ENCODE results near the gene FLCN. TPM values are rescaled to one million over a fixed set of nuclear protein-coding genes. Genes with fewer than 3 reads are reported as not detected.
A peak's percentile ranks its signal among the peaks of the same experiment; 100 is the strongest.

Gene FLCN
- total and polyA plus RNA-seq, 5 donors from 2014 or later = 6.6 to 60.5 (median 8.0) TPM

- Mint-ChIP-seq H3K27ac (peak overlapping the region; percentile 93 to 99 (median 99)), H3K9me3 (no peaks in the 10 kb centered on the region), H3K4me3 (peak overlapping the region; percentile 96 to 98 (median 98)), H3K27me3 (peaks cover 6% of the 10 kb centered on the region), H3K36me3 (peaks cover 10% of the 10 kb centered on the region), H3K4me1 (peaks cover 15 to 58% (median 30%) of the 10 kb centered on the region in 4 donors)
- Histone ChIP-seq H3K9me3 (ENCODE audit: control insufficient read depth in 2 of 2, low read length in 2 of 2) (no peaks in the 10 kb centered on the region), H3K36me3 (ENCODE audit: control insufficient read depth, insufficient read depth, low read length) (peaks cover 6% of the 10 kb centered on the region), H3K27ac (ENCODE audit: insufficient read depth, low read length, poor library complexity, severe bottlenecking) (peak overlapping the region; percentile 91), H3K4me1 (ENCODE audit: control insufficient read depth, insufficient read depth, low read length, poor library complexity, severe bottlenecking) (peaks cover 19% of the 10 kb centered on the region), H3K27me3 (ENCODE audit: control insufficient read depth, insufficient read depth, low read length) (no peaks in the 10 kb centered on the region), H3K4me3 (ENCODE audit: low read depth, low read length) (peak overlapping the region; percentile 89)
- peak in 1 of 2 donors; percentile 1 for ATAC-seq (ENCODE audit: low read depth in 2 of 2)
- peak in 1 of 3 donors; percentile 23 for DNase-seq
These were observed 508 bp downstream of the FLCN start for GRCh38 chr17:17236295-17237025.

DNA sequence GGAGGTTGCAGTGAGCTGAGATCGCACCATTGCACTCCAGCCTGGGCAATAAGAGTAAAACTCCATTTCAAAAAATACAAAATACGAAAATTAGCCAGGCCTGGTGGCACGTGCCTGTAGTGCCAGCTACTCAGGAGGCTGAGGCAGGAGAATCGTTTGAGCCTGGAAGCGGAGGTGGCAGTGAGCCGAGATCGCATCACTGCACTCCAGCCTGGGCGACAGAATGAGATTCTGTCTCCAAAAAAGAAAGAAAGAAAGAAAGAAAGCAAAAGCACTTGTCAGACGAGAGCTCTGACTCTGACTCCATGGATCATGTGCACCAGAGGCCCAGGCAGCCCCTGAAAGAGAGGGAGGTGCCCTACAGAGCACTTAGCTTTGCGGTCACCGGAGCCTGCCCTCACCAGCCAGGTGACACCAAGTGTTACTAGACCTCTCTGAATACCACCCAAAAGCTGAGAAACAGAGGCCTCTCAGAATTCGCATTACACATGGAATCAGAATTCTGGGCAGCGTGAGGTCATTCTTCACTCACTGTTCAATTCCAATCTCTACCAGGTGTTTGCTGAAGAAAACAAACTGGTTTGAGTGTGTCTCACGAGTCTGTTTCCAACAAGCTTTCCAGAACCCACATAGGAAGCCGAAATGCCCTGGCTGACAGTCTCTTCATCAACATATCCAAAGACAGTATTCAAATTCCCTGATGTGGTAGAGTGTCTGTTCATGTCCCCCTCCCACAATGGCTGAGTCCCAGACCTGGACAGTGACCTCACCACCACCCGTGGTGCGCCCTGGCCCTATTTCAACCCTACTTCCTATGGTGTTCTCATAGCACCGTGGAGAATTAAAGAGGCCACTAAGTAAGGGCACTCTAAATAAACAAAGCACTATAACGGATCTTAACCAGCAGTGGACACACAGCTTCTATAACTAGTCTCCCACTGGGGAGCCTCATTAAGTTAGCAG, 1.5 kb downstream of the FLCN start:
- H3K27ac Mint-ChIP-seq = peak overlapping the region; percentile 93 to 99 (median 99)
- Histone ChIP-seq H3K36me3 (ENCODE audit: control insufficient read depth, insufficient read depth, low read length) (peaks cover 12% of the 10 kb centered on the region), H3K27me3 (ENCODE audit: control insufficient read depth, insufficient read depth, low read length) (no peaks in the 10 kb centered on the region), H3K27ac (ENCODE audit: insufficient read depth, low read length, poor library complexity, severe bottlenecking) (peak overlapping the region; percentile 91), H3K4me1 (ENCODE audit: control insufficient read depth, insufficient read depth, low read length, poor library complexity, severe bottlenecking) (peaks cover 19% of the 10 kb centered on the region), H3K4me3 (ENCODE audit: low read depth, low read length) (peak overlapping the region; percentile 89), H3K9me3 (ENCODE audit: control insufficient read depth in 2 of 2, low read length in 2 of 2) (no peaks in the 10 kb centered on the region)
- no peaks in the 10 kb centered on the region for H3K9me3 Mint-ChIP-seq
- H3K4me3 Mint-ChIP-seq = peak overlapping the region; percentile 96 to 98 (median 98)
- H3K36me3 Mint-ChIP-seq = peaks cover 10% of the 10 kb centered on the region
- DNase-seq = no peak
- peaks cover 6% of the 10 kb centered on the region for H3K27me3 Mint-ChIP-seq
- peaks cover 15 to 58% (median 30%) of the 10 kb centered on the region in 4 donors for H3K4me1 Mint-ChIP-seq
- no peak for ATAC-seq (ENCODE audit: low read depth in 2 of 2)

GRCh38 chr17:17232303-17232621, 4.7 kb downstream of the FLCN start:
- Histone ChIP-seq H3K36me3 (ENCODE audit: control insufficient read depth, insufficient read depth, low read length) (peaks cover 41% of the 10 kb centered on the region), H3K4me1 (ENCODE audit: control insufficient read depth, insufficient read depth, low read length, poor library complexity, severe bottlenecking) (peaks cover 19% of the 10 kb centered on the region), H3K4me3 (ENCODE audit: low read depth, low read length) (no peak overlapping the region), H3K27me3 (ENCODE audit: control insufficient read depth, insufficient read depth, low read length) (no peaks in the 10 kb centered on the region), H3K9me3 (ENCODE audit: control insufficient read depth in 2 of 2, low read length in 2 of 2) (no peaks in the 10 kb centered on the region), H3K27ac (ENCODE audit: insufficient read depth, low read length, poor library complexity, severe bottlenecking) (no peak overlapping the region)
- peak overlapping the region in 2 of 4 donors; percentile 67 to 68 for H3K4me3 Mint-ChIP-seq
- peaks cover 25% of the 10 kb centered on the region for H3K36me3 Mint-ChIP-seq
- ATAC-seq (ENCODE audit: low read depth in 2 of 2) (no peak), DNase-seq (no peak)
- peaks cover 1% of the 10 kb centered on the region for H3K27me3 Mint-ChIP-seq
- peak overlapping the region in 2 of 3 donors; percentile 5 to 58 for H3K27ac Mint-ChIP-seq
- H3K4me1 Mint-ChIP-seq = peaks cover 10 to 41% (median 21%) of the 10 kb centered on the region in 4 donors
- H3K9me3 Mint-ChIP-seq = no peaks in the 10 kb centered on the region

DNA sequence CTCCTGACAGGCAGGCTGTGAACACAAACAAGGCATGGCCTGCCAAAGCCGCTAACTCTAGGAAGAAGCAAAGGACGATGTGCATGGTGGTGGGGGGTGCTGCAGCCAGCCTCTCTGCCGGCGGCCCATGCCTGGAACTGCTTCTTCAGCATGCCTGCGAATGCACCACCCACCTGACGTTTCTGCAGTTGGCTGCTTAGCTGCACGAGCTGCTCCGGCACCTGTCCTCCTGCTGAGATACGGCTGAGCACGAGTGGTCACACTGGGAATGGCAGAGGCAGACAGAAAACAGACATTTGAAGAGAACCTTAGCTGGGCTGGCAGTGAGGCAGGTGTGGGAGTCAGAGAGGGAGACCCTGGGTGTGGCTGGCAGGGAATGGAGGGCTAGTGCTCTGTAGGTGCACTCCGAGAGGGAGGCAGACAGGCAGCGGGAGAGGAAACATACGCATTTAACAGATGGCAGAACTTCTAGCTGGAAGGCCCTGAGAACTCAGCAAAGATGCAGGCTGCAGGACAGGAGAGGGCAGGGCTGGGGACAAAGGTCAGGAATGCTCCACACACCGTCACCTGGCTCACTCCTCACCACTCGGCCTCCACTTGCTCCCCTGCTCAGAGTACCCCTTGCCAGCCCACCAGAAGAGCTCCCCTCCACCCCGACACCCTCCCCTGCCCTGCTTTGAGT, 5.2 kb downstream of the FLCN start:
- Histone ChIP-seq H3K36me3 (ENCODE audit: control insufficient read depth, insufficient read depth, low read length) (peaks cover 46% of the 10 kb centered on the region), H3K27ac (ENCODE audit: insufficient read depth, low read length, poor library complexity, severe bottlenecking) (no peak overlapping the region), H3K4me1 (ENCODE audit: control insufficient read depth, insufficient read depth, low read length, poor library complexity, severe bottlenecking) (peaks cover 16% of the 10 kb centered on the region), H3K9me3 (ENCODE audit: control insufficient read depth in 2 of 2, low read length in 2 of 2) (no peaks in the 10 kb centered on the region), H3K27me3 (ENCODE audit: control insufficient read depth, insufficient read depth, low read length) (no peaks in the 10 kb centered on the region), H3K4me3 (ENCODE audit: low read depth, low read length) (no peak overlapping the region)
- Mint-ChIP-seq H3K4me1 (peaks cover 9 to 39% (median 19%) of the 10 kb centered on the region in 4 donors), H3K9me3 (no peaks in the 10 kb centered on the region), H3K36me3 (peaks cover 25% of the 10 kb centered on the region), H3K27me3 (no peaks in the 10 kb centered on the region), H3K27ac (no peak overlapping the region), H3K4me3 (peak overlapping the region in 1 of 4 donors; percentile 67)
- DNase-seq (no peak), ATAC-seq (ENCODE audit: low read depth in 2 of 2) (no peak)

DNA sequence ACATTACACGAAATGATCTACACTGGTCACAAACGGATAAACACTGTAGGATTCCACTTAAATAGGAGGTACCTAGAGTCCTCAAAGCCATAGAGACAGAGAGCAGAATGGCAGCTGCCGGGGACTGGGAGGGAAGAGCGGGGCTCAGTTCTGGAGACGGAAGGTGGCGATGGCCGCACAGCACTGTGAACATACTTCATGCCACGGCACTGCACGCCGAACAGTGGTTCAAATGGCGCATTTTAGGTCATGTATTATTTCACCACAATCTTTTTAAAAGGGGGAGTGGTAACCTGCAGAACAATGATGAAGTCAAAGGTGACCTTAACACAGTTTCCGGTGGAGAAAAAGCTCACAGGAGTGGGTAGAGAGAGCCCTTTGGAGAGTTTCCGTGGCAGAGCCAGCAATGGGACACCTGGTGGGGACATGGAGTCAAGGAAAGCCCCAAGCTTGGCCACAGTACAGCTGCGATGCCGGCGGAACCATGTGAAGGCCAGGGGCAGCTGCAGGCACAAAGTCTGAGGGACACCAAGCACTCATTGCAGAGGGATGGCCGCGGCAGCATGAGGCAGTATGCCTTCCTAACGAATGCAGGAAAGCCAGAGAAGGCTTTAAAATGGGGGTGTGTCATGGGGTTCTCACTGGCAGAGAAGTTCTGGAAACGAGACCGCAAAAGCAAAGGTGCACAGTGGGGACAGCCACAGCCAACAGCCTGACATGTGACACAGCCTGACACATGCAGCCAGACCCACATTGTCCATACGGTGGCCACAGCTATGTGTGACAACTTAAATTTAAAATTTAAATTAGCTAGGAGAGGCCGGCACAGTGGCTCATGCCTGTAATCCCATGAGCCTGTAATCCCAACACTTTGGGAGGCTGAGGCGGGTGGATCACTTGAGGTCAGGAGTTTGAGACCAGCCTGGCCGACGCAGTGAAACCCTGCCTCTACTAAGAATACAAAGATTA, 7.3 kb downstream of the FLCN start:
- ATAC-seq (ENCODE audit: low read depth in 2 of 2) (no peak), DNase-seq (no peak)
- Mint-ChIP-seq H3K9me3 (no peaks in the 10 kb centered on the region), H3K4me3 (no peak overlapping the region), H3K27ac (peak overlapping the region in 1 of 3 donors; percentile 70), H3K36me3 (peaks cover 31% of the 10 kb centered on the region), H3K27me3 (no peaks in the 10 kb centered on the region), H3K4me1 (peaks cover 0 to 21% (median 3%) of the 10 kb centered on the region in 4 donors)
- Histone ChIP-seq H3K27me3 (ENCODE audit: control insufficient read depth, insufficient read depth, low read length) (no peaks in the 10 kb centered on the region), H3K9me3 (ENCODE audit: control insufficient read depth in 2 of 2, low read length in 2 of 2) (no peaks in the 10 kb centered on the region), H3K27ac (ENCODE audit: insufficient read depth, low read length, poor library complexity, severe bottlenecking) (no peak overlapping the region), H3K36me3 (ENCODE audit: control insufficient read depth, insufficient read depth, low read length) (peaks cover 66% of the 10 kb centered on the region), H3K4me3 (ENCODE audit: low read depth, low read length) (no peak overlapping the region), H3K4me1 (ENCODE audit: control insufficient read depth, insufficient read depth, low read length, poor library complexity, severe bottlenecking) (no peaks in the 10 kb centered on the region)

DNA sequence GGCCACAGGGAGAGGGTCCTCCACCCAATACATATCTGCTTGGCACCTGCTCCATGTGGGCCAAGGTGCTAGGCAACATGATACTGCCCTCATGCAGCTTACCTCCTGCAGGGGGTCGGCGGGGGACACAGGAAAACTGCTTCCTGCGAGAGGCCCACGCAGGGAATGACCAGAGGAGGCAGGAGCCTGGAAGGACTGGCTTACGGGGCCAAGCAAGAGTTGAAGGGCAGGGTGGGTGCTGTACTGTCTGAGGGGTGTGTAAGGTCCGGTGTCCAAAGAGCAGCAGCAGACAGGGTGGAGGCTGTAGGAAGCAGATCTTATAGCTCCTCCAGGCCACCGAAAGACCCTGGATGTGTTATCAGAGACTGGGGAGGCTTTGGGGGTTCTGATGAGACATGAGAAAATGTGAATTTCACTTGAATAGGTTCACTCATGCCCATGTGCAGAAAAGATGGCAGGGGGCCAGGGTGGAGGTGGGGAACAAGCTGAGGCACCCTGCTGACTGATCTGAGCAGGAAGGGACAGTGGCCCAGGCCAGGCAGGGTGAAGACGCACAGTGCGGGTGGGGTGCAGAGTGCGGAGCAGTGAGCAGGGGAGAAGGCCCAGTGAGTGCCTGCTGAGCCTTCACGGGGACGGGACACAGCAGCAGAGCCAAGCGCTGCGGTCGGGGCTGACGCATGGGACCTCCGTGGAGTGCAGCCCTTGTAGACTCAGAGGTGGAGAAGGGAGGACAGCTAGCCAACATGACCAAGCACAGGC, 8.3 kb downstream of the FLCN start:
- H3K4me3 Mint-ChIP-seq = peak overlapping the region in 1 of 4 donors; percentile 55
- Histone ChIP-seq H3K36me3 (ENCODE audit: control insufficient read depth, insufficient read depth, low read length) (peaks cover 75% of the 10 kb centered on the region), H3K9me3 (ENCODE audit: control insufficient read depth in 2 of 2, low read length in 2 of 2) (no peaks in the 10 kb centered on the region)

More for the DNA sequence above, 8.3 kb downstream of the FLCN start:
- no peaks in the 10 kb centered on the region for H3K9me3 Mint-ChIP-seq
- peaks cover 0 to 13% (median 3%) of the 10 kb centered on the region in 4 donors for H3K4me1 Mint-ChIP-seq
- H3K27ac Mint-ChIP-seq = no peak overlapping the region
- H3K36me3 Mint-ChIP-seq = peaks cover 38% of the 10 kb centered on the region
- no peaks in the 10 kb centered on the region for H3K27me3 Mint-ChIP-seq
- DNase-seq (no peak), ATAC-seq (ENCODE audit: low read depth in 2 of 2) (no peak)
- no peak overlapping the region for H3K27ac ChIP-seq (ENCODE audit: insufficient read depth, low read length, poor library complexity, severe bottlenecking)
- H3K4me1 ChIP-seq (ENCODE audit: control insufficient read depth, insufficient read depth, low read length, poor library complexity, severe bottlenecking) = no peaks in the 10 kb centered on the region
- no peaks in the 10 kb centered on the region for H3K27me3 ChIP-seq (ENCODE audit: control insufficient read depth, insufficient read depth, low read length)
- no peak overlapping the region for H3K4me3 ChIP-seq (ENCODE audit: low read depth, low read length)

All from CD4-positive, CD25-positive, alpha-beta regulatory T cell (primary cell).